ENCODE data around the gene PTPRT.

The PTPRT gene

DNA sequence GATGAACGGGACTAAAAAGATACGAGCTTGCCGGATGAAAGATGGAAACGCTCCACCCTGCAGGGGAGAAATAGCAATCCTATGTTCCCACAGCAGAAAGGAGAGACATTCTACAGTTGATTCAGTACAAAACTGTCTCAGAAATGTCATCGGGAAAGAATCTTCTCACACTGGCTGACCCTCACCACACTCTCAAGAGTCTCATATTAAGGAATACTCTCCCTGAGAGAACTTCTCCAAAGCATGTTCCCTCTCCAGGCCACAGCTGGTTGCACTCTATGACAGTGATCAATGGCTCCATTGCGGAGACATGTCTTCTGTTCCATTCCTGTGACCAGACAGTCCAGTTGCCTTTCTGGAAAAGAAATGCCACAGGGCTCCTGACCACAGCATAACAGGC is 813.6 kb downstream of the PTPRT start:
- Histone ChIP-seq H3K9me2 (replicated peaks; ENCODE audit: insufficient read depth, low read length) (no peaks in the 10 kb centered on the region), H3K79me2 (ENCODE audit: insufficient read depth, low read length) (no peaks in the 10 kb centered on the region), H3K36me3 (ENCODE audit: low read length) (no peaks in the 10 kb centered on the region), H3K9me3 (ENCODE audit: insufficient read depth, low read length) (no peaks in the 10 kb centered on the region), H3K4me3 (ENCODE audit: insufficient read depth, low read length, poor library complexity, severe bottlenecking) (no peak overlapping the region), H3F3A (ENCODE audit: insufficient read depth) (no peaks in the 10 kb centered on the region), H2AFZ (ENCODE audit: low read depth, low read length, severe bottlenecking) (no peak overlapping the region), H3K27me3 (ENCODE audit: low read length) (no peaks in the 10 kb centered on the region), H4K20me1 (ENCODE audit: low read depth, low read length) (no peaks in the 10 kb centered on the region), H3K4me2 (ENCODE audit: low read depth, low read length, poor library complexity, severe bottlenecking) (no peak overlapping the region), H3K9ac (ENCODE audit: low read length) (no peak overlapping the region), H3K27ac (ENCODE audit: low read depth, low read length) (no peak overlapping the region)
- no peak for TF ChIP-seq EZH2phosphoT487 (conservative IDR thresholded peaks at IDR 0.05; ENCODE audit: low read length)
- TF ChIP-seq, protein P1, sequence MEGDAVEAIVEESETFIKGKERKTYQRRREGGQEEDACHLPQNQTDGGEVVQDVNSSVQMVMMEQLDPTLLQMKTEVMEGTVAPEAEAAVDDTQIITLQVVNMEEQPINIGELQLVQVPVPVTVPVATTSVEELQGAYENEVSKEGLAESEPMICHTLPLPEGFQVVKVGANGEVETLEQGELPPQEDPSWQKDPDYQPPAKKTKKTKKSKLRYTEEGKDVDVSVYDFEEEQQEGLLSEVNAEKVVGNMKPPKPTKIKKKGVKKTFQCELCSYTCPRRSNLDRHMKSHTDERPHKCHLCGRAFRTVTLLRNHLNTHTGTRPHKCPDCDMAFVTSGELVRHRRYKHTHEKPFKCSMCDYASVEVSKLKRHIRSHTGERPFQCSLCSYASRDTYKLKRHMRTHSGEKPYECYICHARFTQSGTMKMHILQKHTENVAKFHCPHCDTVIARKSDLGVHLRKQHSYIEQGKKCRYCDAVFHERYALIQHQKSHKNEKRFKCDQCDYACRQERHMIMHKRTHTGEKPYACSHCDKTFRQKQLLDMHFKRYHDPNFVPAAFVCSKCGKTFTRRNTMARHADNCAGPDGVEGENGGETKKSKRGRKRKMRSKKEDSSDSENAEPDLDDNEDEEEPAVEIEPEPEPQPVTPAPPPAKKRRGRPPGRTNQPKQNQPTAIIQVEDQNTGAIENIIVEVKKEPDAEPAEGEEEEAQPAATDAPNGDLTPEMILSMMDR (IDR thresholded peaks at IDR 0.05; ENCODE audit: insufficient read depth, low read length, poor library complexity, severe bottlenecking), result no peak

- Histone ChIP-seq H2AFZ (ENCODE audit: low read depth, low read length, severe bottlenecking) (no peak overlapping the region), H3K9me3 (ENCODE audit: insufficient read depth, low read length) (no peaks in the 10 kb centered on the region), H3K4me3 (ENCODE audit: insufficient read depth, low read length, poor library complexity, severe bottlenecking) (no peak overlapping the region), H3K36me3 (ENCODE audit: low read length) (no peaks in the 10 kb centered on the region), H3K9me2 (replicated peaks; ENCODE audit: insufficient read depth, low read length) (no peaks in the 10 kb centered on the region), H3K9ac (ENCODE audit: low read length) (no peak overlapping the region), H3K4me2 (ENCODE audit: low read depth, low read length, poor library complexity, severe bottlenecking) (no peak overlapping the region), H3F3A (ENCODE audit: insufficient read depth) (no peaks in the 10 kb centered on the region), H4K20me1 (ENCODE audit: low read depth, low read length) (no peaks in the 10 kb centered on the region), H3K79me2 (ENCODE audit: insufficient read depth, low read length) (no peaks in the 10 kb centered on the region), H3K27me3 (ENCODE audit: low read length) (no peaks in the 10 kb centered on the region), H3K27ac (ENCODE audit: low read depth, low read length) (no peak overlapping the region)
- no peak for TF ChIP-seq EZH2phosphoT487 (conservative IDR thresholded peaks at IDR 0.05; ENCODE audit: low read length)
- TF ChIP-seq, protein P1 (IDR thresholded peaks at IDR 0.05; ENCODE audit: insufficient read depth, low read length, poor library complexity, severe bottlenecking), result no peak
Measured at GRCh38 chr20:42373049-42373448, 816.7 kb downstream of the PTPRT start.

DNA sequence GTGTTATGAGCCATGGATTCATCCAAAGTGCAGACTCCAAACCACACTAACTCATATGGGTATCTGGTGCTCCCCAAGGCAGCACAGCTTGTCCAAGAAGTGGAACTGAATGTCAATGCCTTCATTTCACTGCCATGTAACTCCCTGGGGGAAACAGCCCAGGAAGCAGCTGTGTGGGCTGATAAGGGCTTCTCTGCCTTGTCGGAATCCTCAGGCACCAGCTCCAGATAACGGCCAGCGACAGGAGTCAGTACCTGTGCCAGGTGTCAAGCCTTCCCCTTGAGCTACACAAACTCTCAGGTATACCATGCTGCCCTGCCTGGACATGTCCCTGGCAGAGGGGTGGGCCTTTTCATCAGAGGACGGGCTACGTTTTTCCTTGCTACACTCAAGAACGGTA is 819.6 kb downstream of the PTPRT start:
- no peak overlapping the region for H3K4me2 ChIP-seq (ENCODE audit: low read depth, low read length, poor library complexity, severe bottlenecking)

More for the DNA sequence above, 819.6 kb downstream of the PTPRT start:
- no peak overlapping the region for H3K4me3 ChIP-seq (ENCODE audit: insufficient read depth, low read length, poor library complexity, severe bottlenecking)
- TF ChIP-seq, protein P1 (IDR thresholded peaks at IDR 0.05; ENCODE audit: insufficient read depth, low read length, poor library complexity, severe bottlenecking), result no peak
- TF ChIP-seq EZH2phosphoT487 (conservative IDR thresholded peaks at IDR 0.05; ENCODE audit: low read length), result no peak
- no peaks in the 10 kb centered on the region for H3K79me2 ChIP-seq (ENCODE audit: insufficient read depth, low read length)
- no peaks in the 10 kb centered on the region for H3K9me2 ChIP-seq (replicated peaks; ENCODE audit: insufficient read depth, low read length)
- H4K20me1 ChIP-seq (ENCODE audit: low read depth, low read length), result no peaks in the 10 kb centered on the region
- H3K36me3 ChIP-seq (ENCODE audit: low read length), result no peaks in the 10 kb centered on the region
- H3K9me3 ChIP-seq (ENCODE audit: insufficient read depth, low read length), result no peaks in the 10 kb centered on the region
- no peaks in the 10 kb centered on the region for H3K27me3 ChIP-seq (ENCODE audit: low read length)
- H3F3A ChIP-seq (ENCODE audit: insufficient read depth), result no peaks in the 10 kb centered on the region
- H3K27ac ChIP-seq (ENCODE audit: low read depth, low read length), result no peak overlapping the region
- H2AFZ ChIP-seq (ENCODE audit: low read depth, low read length, severe bottlenecking), result no peak overlapping the region
- no peak overlapping the region for H3K9ac ChIP-seq (ENCODE audit: low read length)

Data from SU-DHL-6 (cell line).